Osteoblast (primary cell): ENCODE measurements around the gene STK11. TPM values are rescaled to one million over a fixed set of nuclear protein-coding genes. Genes with fewer than 3 reads are reported as not detected.
"Not testable (repeated sequence)": the region's sequence is repeated elsewhere in the genome, so short reads cannot be mapped to it uniquely, and the experiment has no call there.

Source experiments
- DNase-seq: peaks from one replicate; pipeline ENCODE4 v3.0.0; 2011; ENCODE audit warnings: low spot score, mixed read lengths; ENCODE audit not compliant: insufficient read length; ENCODE audit errors: missing footprints
- H2AFZ ChIP-seq: 2 replicates; pipeline ENCODE4 v1.6.0; 2011; ENCODE audit warnings: mild to moderate bottlenecking, low read length
- H3K27ac ChIP-seq: 2 replicates; pipeline ENCODE4 v1.5.1; 2011; ENCODE audit warnings: mild to moderate bottlenecking, low read depth, low read length, moderate library complexity
- H3K27me3 ChIP-seq: 2 replicates; pipeline ENCODE4 v1.6.0; 2012; ENCODE audit warnings: mild to moderate bottlenecking, control low read depth, inconsistent platforms, low read length, moderate library complexity; ENCODE audit not compliant: insufficient read depth
- H3K36me3 ChIP-seq: 2 replicates; pipeline ENCODE4 v1.5.1; 2011; ENCODE audit warnings: mild to moderate bottlenecking, low read length, control low read depth, moderate library complexity; ENCODE audit not compliant: insufficient read depth
- H3K4me1 ChIP-seq: 2 replicates; pipeline ENCODE4 v1.5.1; 2011; ENCODE audit warnings: mild to moderate bottlenecking, low read length, control low read depth, moderate library complexity; ENCODE audit not compliant: insufficient read depth
- H3K4me2 ChIP-seq: 2 replicates; pipeline ENCODE4 v1.6.0; 2011; ENCODE audit warnings: mild to moderate bottlenecking, low read length; ENCODE audit not compliant: insufficient read depth
- H3K4me3 ChIP-seq: fragments of 200-600 bp; sonication (generic); 3 replicates; pipeline ENCODE4 v1.5.1; 2012; ENCODE audit warnings: mild to moderate bottlenecking, low read length, inconsistent platforms; ENCODE audit not compliant: insufficient read depth
- H3K79me2 ChIP-seq: 2 replicates; pipeline ENCODE4 v1.6.0; 2012; ENCODE audit warnings: mild to moderate bottlenecking, low read length, control low read depth, inconsistent platforms; ENCODE audit not compliant: insufficient read depth
- H3K9me3 ChIP-seq: 2 replicates; pipeline ENCODE4 v1.5.1; 2011; ENCODE audit warnings: low read depth, low read length, control low read depth
- H4K20me1 ChIP-seq: 2 replicates; pipeline ENCODE4 v1.6.0; 2012; ENCODE audit warnings: mild to moderate bottlenecking, low read length, control low read depth; ENCODE audit not compliant: insufficient read depth
- total RNA-seq: library from RNA; depleted of rRNA; stranded (reverse); fragments of >200 nt; gene quantifications from 2 replicates; pipeline ENCODE4 v1.2.3, GENCODE V29; 2012
- TF ChIP-seq, protein P1 (sequence below): IDR thresholded peaks from 2 replicates; pipeline ENCODE4 v1.5.1; 2011; ENCODE audit warnings: mild to moderate bottlenecking, low read depth, low read length, moderate library complexity; ENCODE audit errors: extremely low read depth

STK11 gene
- total RNA-seq, 1 donor: 100 TPM

GRCh38 chr19:1183543-1184172 is 21.9 kb upstream of the STK11 start:
- no peaks in the 10 kb centered on the region for H3K36me3 ChIP-seq
- no peaks in the 10 kb centered on the region for H3K79me2 ChIP-seq
- no peak overlapping the region for H3K4me2 ChIP-seq
- H3K4me3 ChIP-seq: no peak overlapping the region
- TF ChIP-seq, protein P1, sequence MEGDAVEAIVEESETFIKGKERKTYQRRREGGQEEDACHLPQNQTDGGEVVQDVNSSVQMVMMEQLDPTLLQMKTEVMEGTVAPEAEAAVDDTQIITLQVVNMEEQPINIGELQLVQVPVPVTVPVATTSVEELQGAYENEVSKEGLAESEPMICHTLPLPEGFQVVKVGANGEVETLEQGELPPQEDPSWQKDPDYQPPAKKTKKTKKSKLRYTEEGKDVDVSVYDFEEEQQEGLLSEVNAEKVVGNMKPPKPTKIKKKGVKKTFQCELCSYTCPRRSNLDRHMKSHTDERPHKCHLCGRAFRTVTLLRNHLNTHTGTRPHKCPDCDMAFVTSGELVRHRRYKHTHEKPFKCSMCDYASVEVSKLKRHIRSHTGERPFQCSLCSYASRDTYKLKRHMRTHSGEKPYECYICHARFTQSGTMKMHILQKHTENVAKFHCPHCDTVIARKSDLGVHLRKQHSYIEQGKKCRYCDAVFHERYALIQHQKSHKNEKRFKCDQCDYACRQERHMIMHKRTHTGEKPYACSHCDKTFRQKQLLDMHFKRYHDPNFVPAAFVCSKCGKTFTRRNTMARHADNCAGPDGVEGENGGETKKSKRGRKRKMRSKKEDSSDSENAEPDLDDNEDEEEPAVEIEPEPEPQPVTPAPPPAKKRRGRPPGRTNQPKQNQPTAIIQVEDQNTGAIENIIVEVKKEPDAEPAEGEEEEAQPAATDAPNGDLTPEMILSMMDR: no peak
- peaks cover 9% of the 10 kb centered on the region for H3K4me1 ChIP-seq
- DNase-seq: peak; percentile 82
- H3K27ac ChIP-seq: no peak overlapping the region
- H4K20me1 ChIP-seq: no peaks in the 10 kb centered on the region
- no peak overlapping the region for H2AFZ ChIP-seq
- no peaks in the 10 kb centered on the region for H3K27me3 ChIP-seq
- H3K9me3 ChIP-seq: no peaks in the 10 kb centered on the region

DNA sequence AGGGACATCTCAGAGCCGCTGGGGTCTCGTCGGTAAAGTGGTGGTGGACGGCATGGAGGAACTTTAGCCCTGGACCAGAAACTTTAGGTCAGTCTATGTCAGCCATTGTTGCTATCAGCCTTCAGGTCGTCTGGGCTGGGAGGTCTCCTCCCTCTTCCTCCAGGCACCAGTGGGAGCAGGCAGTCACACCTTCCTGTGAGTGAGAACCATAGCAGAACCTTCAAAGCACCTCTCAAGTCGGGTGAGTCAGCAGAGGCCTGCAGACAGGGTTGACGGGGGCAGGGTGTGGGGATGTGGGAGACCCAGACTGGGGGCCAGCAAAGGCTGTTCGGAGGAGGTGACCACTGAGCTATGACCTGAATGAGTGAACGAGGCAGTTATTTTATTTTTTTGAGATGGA is 16.2 kb upstream of the STK11 start:
- H3K9me3 ChIP-seq: no peaks in the 10 kb centered on the region
- H3K36me3 ChIP-seq: no peaks in the 10 kb centered on the region
- no peak overlapping the region for H2AFZ ChIP-seq
- H3K4me1 ChIP-seq: peaks cover 7% of the 10 kb centered on the region
- H4K20me1 ChIP-seq: no peaks in the 10 kb centered on the region
- TF ChIP-seq, protein P1: no peak
- H3K27me3 ChIP-seq: no peaks in the 10 kb centered on the region
- H3K27ac ChIP-seq: no peak overlapping the region
- no peak overlapping the region for H3K4me3 ChIP-seq
- no peaks in the 10 kb centered on the region for H3K79me2 ChIP-seq
- H3K4me2 ChIP-seq: no peak overlapping the region
- DNase-seq: peak; percentile 36

DNA sequence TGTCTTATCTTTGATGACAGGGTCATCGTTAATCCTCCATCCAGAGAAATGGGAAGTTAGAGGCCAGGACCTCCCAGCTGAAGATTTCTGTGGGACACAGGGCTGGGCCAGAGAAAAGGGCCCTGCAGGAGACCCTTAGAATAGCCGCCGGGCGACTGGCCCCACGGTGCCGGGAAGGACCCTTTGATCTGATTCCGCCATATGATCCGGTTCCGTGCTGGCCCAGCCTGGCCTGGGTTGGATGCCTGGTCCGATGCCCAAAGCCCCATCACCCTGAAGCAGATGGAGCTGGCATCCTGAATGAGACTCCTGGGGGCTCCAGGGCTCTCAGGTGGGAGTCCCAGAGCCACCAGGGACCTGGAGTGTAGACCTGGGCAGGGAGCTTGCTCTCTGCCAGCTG is 6.0 kb upstream of the STK11 start:
- H3K27me3 ChIP-seq: no peaks in the 10 kb centered on the region
- no peak overlapping the region for H3K27ac ChIP-seq
- H3K9me3 ChIP-seq: no peaks in the 10 kb centered on the region
- peak; percentile 59 for DNase-seq
- H2AFZ ChIP-seq: no peak overlapping the region
- no peaks in the 10 kb centered on the region for H3K36me3 ChIP-seq
- no peak overlapping the region for H3K4me2 ChIP-seq
- no peaks in the 10 kb centered on the region for H3K79me2 ChIP-seq
- H3K4me3 ChIP-seq: no peak overlapping the region
- TF ChIP-seq, protein P1: no peak
- no peaks in the 10 kb centered on the region for H4K20me1 ChIP-seq
- peaks cover 7% of the 10 kb centered on the region for H3K4me1 ChIP-seq

DNA sequence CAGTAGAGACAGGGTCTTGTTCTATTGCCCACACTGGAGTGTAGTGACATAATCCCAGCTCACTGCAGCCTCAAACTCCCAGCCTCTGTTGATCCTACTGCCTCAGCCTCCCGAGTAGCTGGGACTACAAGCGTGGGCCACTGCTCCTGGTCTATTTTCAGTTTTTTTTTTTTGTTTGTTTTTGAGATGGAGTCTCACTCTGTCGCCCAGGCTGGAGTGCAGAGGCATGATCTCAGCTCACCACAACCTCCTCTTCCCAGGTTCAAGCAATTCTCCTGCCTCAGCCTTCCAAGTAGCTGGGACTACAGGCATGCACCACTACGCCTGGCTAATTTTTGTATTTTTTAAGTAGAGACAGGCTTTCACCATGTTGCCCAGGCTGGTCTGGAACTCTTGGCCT is 5.0 kb upstream of the STK11 start:
- not testable (repeated sequence) for H3K9me3 ChIP-seq, H3K79me2 ChIP-seq, H3K27me3 ChIP-seq

More for the DNA sequence above, 5.0 kb upstream of the STK11 start:
- not testable (repeated sequence) for H4K20me1 ChIP-seq, H3K4me3 ChIP-seq, H2AFZ ChIP-seq, H3K4me2 ChIP-seq, H3K27ac ChIP-seq, DNase-seq, H3K36me3 ChIP-seq
- peaks cover 11% of the 10 kb centered on the region for H3K4me1 ChIP-seq
